Type B pancreatic cell (in vitro differentiated cells): ENCODE measurements around the gene CELSR1. TPM values are rescaled to one million over a fixed set of nuclear protein-coding genes. Genes with fewer than 3 reads are reported as not detected.
A peak's percentile ranks its signal among the peaks of the same experiment; 100 is the strongest.

Experiments used
- DNase-seq: peaks from one replicate; pipeline ENCODE4 v3.0.0; 2021; ENCODE audit warnings: mixed read lengths; ENCODE audit not compliant: unreplicated experiment; ENCODE audit errors: extremely low spot score
- H3K27ac Mint-ChIP-seq: 2 replicates; pipeline ENCODE4 v1.8.0; 2021; ENCODE audit warnings: mild to moderate bottlenecking, mixed read lengths
- H3K27me3 Mint-ChIP-seq: 2 replicates; pipeline ENCODE4 v1.8.0; 2021; ENCODE audit warnings: mixed read lengths
- H3K36me3 Mint-ChIP-seq: 2 replicates; pipeline ENCODE4 v1.8.0; 2021; ENCODE audit warnings: mixed read lengths
- H3K4me1 Mint-ChIP-seq: one replicate; pipeline ENCODE4 v1.8.0; 2021; ENCODE audit warnings: mixed read lengths; ENCODE audit not compliant: unreplicated experiment
- H3K4me3 Mint-ChIP-seq: 2 replicates; pipeline ENCODE4 v1.8.0; 2021; ENCODE audit warnings: mild to moderate bottlenecking, mixed read lengths
- H3K9me3 Mint-ChIP-seq: 2 replicates; pipeline ENCODE4 v1.8.0; 2021; ENCODE audit warnings: mixed read lengths
- CTCF ChIP-seq: fragments of 200-600 bp; sonication (generic); conservative IDR thresholded peaks from 2 replicates; pipeline ENCODE4 v1.5.0; 2021; ENCODE audit warnings: antibody characterized with exemption, mild to moderate bottlenecking
- total RNA-seq: library from RNA; stranded (reverse); gene quantifications from 2 replicates; pipeline ENCODE4 v1.2.1, GENCODE V29; 2021; ENCODE audit warnings: low replicate concordance

The CELSR1 gene
- total RNA-seq, 1 donor from 2014 or later, result 27.8 TPM

- Mint-ChIP-seq H3K27me3 (peaks cover 18% of the 10 kb centered on the region), H3K36me3 (no peaks in the 10 kb centered on the region), H3K4me1 (peaks cover 5% of the 10 kb centered on the region), H3K9me3 (no peaks in the 10 kb centered on the region), H3K4me3 (peak overlapping the region; percentile 89), H3K27ac (peak overlapping the region; percentile 89)
- DNase-seq, result no peak
- no peak for TF ChIP-seq CTCF
These were observed 1.7 kb upstream of the CELSR1 start for GRCh38 chr22:46539169-46539568.

GRCh38 chr22:46538814-46539160 is 1.4 kb upstream of the CELSR1 start:
- no peak for DNase-seq
- H3K36me3 Mint-ChIP-seq, result no peaks in the 10 kb centered on the region
- peaks cover 5% of the 10 kb centered on the region for H3K4me1 Mint-ChIP-seq
- H3K4me3 Mint-ChIP-seq, result peak overlapping the region; percentile 89
- peaks cover 18% of the 10 kb centered on the region for H3K27me3 Mint-ChIP-seq
- peak; percentile 7 for TF ChIP-seq CTCF
- H3K27ac Mint-ChIP-seq, result peak overlapping the region; percentile 89
- no peaks in the 10 kb centered on the region for H3K9me3 Mint-ChIP-seq

- H3K27me3 Mint-ChIP-seq, result peaks cover 18% of the 10 kb centered on the region
These were observed 760 bp upstream of the CELSR1 start for GRCh38 chr22:46537946-46538813.

GRCh38 chr22:46536537-46537224 is 739 bp downstream of the CELSR1 start:
- H3K4me1 Mint-ChIP-seq, result peaks cover 16% of the 10 kb centered on the region
- no peaks in the 10 kb centered on the region for H3K9me3 Mint-ChIP-seq
- no peak overlapping the region for H3K4me3 Mint-ChIP-seq
- TF ChIP-seq CTCF, result no peak
- H3K27me3 Mint-ChIP-seq, result peaks cover 25% of the 10 kb centered on the region
- H3K27ac Mint-ChIP-seq, result no peak overlapping the region
- DNase-seq, result no peak
- H3K36me3 Mint-ChIP-seq, result peaks cover 10% of the 10 kb centered on the region

More at GRCh38 chr22:46537946-46538813, 760 bp upstream of the CELSR1 start:
- peak overlapping the region; percentile 89 for H3K4me3 Mint-ChIP-seq
- H3K9me3 Mint-ChIP-seq, result no peaks in the 10 kb centered on the region
- H3K4me1 Mint-ChIP-seq, result peaks cover 5% of the 10 kb centered on the region
- TF ChIP-seq CTCF, result peak; percentile 69
- DNase-seq, result no peak
- no peaks in the 10 kb centered on the region for H3K36me3 Mint-ChIP-seq
- H3K27ac Mint-ChIP-seq, result peak overlapping the region; percentile 89

- Mint-ChIP-seq H3K4me3 (peak overlapping the region; percentile 55), H3K4me1 (peaks cover 17% of the 10 kb centered on the region), H3K27me3 (peaks cover 25% of the 10 kb centered on the region), H3K9me3 (no peaks in the 10 kb centered on the region), H3K27ac (no peak overlapping the region), H3K36me3 (peaks cover 10% of the 10 kb centered on the region)
- no peak for TF ChIP-seq CTCF
- no peak for DNase-seq
These were observed 1.4 kb downstream of the CELSR1 start for GRCh38 chr22:46535876-46536536.
